ENCODE results near the gene PROZ.

Gene PROZ

DNA sequence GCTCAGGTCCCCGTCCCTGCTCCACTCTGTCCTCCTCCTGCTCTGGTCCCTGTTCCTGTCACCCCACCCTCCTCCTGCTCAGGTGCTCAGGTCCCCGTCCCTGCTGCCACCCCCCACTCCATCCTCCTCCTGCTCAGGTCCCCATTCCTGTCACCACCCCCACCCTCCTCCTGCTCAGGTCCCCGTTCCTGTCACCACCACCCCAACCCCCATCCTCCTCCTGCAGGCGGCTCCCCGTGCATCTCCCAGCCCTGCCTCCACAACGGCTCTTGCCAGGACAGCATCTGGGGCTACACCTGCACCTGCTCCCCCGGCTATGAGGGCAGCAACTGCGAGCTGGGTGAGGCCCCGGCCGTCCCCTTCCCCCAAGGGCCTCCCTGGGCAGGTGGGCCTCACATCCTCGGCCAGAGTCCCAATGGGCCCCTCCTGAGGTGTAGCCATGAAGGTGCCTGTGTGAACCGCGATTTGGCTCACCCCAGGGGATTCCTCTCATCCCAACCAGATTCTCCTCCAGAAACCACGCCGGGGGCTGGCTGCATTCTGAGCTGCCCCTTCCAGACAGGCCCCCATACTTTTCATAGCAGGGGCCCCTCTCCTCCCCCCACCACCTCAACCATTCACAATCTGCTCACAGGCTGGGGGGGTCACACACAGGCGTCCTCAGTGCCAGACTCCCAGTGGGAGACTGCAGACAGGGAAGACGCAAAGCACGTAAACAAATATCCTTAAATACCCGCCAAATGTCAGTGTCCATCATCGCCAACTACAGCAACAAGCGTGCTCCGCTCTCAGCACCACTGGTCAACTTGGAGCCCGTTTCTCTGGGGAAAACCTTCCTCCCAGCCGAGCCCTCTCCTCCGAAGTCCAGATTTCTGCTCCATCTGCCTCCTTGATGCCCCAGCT, 4.6 kb downstream of the PROZ start:
- no peak for DNase-seq

GRCh38 chr13:113164492-113164891, 6.0 kb downstream of the PROZ start:
- no peaks in the 10 kb centered on the region for H3K9me3 ChIP-seq (replicated peaks; ENCODE audit: insufficient read depth, low read length)
- no peak overlapping the region for H3K9ac ChIP-seq (ENCODE audit: low read length)
- no peak overlapping the region for H3K4me3 ChIP-seq (ENCODE audit: low read length)
- no peaks in the 10 kb centered on the region for H3K79me2 ChIP-seq (ENCODE audit: low read length)
- no peak for DNase-seq
- no peak overlapping the region for H3K4me2 ChIP-seq (ENCODE audit: low read depth, low read length)
- TF ChIP-seq EZH2 (optimal IDR thresholded peaks at IDR 0.05; ENCODE audit: low read depth, low read length), result no peak
- no peak for TF ChIP-seq CTCF (IDR thresholded peaks at IDR 0.05; ENCODE audit: low read length)
- TF ChIP-seq EZH2phosphoT487 (IDR thresholded peaks at IDR 0.05; ENCODE audit: low read length), result no peak
- no peaks in the 10 kb centered on the region for H3F3A ChIP-seq (ENCODE audit: insufficient read depth, low read length)
- no peaks in the 10 kb centered on the region for H4K20me1 ChIP-seq (ENCODE audit: insufficient read depth, low read length)
- H3K4me1 ChIP-seq (ENCODE audit: low read length), result no peaks in the 10 kb centered on the region
- H3K27me3 ChIP-seq (replicated peaks; ENCODE audit: insufficient read depth, low read length), result peaks cover 31% of the 10 kb centered on the region
- no peaks in the 10 kb centered on the region for H3K36me3 ChIP-seq (replicated peaks; ENCODE audit: insufficient read depth, low read length)
- H2AFZ ChIP-seq (ENCODE audit: low read length), result no peak overlapping the region
- H3K27ac ChIP-seq (ENCODE audit: low read length), result no peak overlapping the region
- H3K9me2 ChIP-seq (replicated peaks; ENCODE audit: insufficient read depth, low read length), result no peaks in the 10 kb centered on the region

More for the DNA sequence above, 4.6 kb downstream of the PROZ start:
- Histone ChIP-seq H3K4me3 (ENCODE audit: low read length) (no peak overlapping the region), H2AFZ (ENCODE audit: low read length) (no peak overlapping the region), H3K4me2 (ENCODE audit: low read depth, low read length) (no peak overlapping the region), H3K9me2 (replicated peaks; ENCODE audit: insufficient read depth, low read length) (no peaks in the 10 kb centered on the region), H3K27me3 (replicated peaks; ENCODE audit: insufficient read depth, low read length) (peaks cover 44% of the 10 kb centered on the region), H3K9me3 (replicated peaks; ENCODE audit: insufficient read depth, low read length) (no peaks in the 10 kb centered on the region), H3K4me1 (ENCODE audit: low read length) (no peaks in the 10 kb centered on the region), H3K36me3 (replicated peaks; ENCODE audit: insufficient read depth, low read length) (no peaks in the 10 kb centered on the region), H3K9ac (ENCODE audit: low read length) (no peak overlapping the region), H3F3A (ENCODE audit: insufficient read depth, low read length) (no peaks in the 10 kb centered on the region), H3K27ac (ENCODE audit: low read length) (no peak overlapping the region), H4K20me1 (ENCODE audit: insufficient read depth, low read length) (no peaks in the 10 kb centered on the region), H3K79me2 (ENCODE audit: low read length) (no peaks in the 10 kb centered on the region)
- TF ChIP-seq EZH2phosphoT487 (IDR thresholded peaks at IDR 0.05; ENCODE audit: low read length) (no peak), EZH2 (optimal IDR thresholded peaks at IDR 0.05; ENCODE audit: low read depth, low read length) (no peak), CTCF (IDR thresholded peaks at IDR 0.05; ENCODE audit: low read length) (no peak)

- no peaks in the 10 kb centered on the region for H3K79me2 ChIP-seq (ENCODE audit: low read length)
- no peaks in the 10 kb centered on the region for H3K36me3 ChIP-seq (replicated peaks; ENCODE audit: insufficient read depth, low read length)
- H3K27ac ChIP-seq (ENCODE audit: low read length), result no peak overlapping the region
- H4K20me1 ChIP-seq (ENCODE audit: insufficient read depth, low read length), result no peaks in the 10 kb centered on the region
- H3K27me3 ChIP-seq (replicated peaks; ENCODE audit: insufficient read depth, low read length), result peaks cover 13% of the 10 kb centered on the region
- TF ChIP-seq EZH2 (optimal IDR thresholded peaks at IDR 0.05; ENCODE audit: low read depth, low read length) (no peak), EZH2phosphoT487 (IDR thresholded peaks at IDR 0.05; ENCODE audit: low read length) (no peak), CTCF (IDR thresholded peaks at IDR 0.05; ENCODE audit: low read length) (no peak)
- H3K9me3 ChIP-seq (replicated peaks; ENCODE audit: insufficient read depth, low read length), result no peaks in the 10 kb centered on the region
- no peak overlapping the region for H2AFZ ChIP-seq (ENCODE audit: low read length)
- H3K4me3 ChIP-seq (ENCODE audit: low read length), result no peak overlapping the region
- H3F3A ChIP-seq (ENCODE audit: insufficient read depth, low read length), result no peaks in the 10 kb centered on the region
- no peaks in the 10 kb centered on the region for H3K9me2 ChIP-seq (replicated peaks; ENCODE audit: insufficient read depth, low read length)
- H3K9ac ChIP-seq (ENCODE audit: low read length), result no peak overlapping the region
- DNase-seq, result no peak
- H3K4me1 ChIP-seq (ENCODE audit: low read length), result no peaks in the 10 kb centered on the region
- no peak overlapping the region for H3K4me2 ChIP-seq (ENCODE audit: low read depth, low read length)
Measured at GRCh38 chr13:113166266-113166665, 7.8 kb downstream of the PROZ start.

Measured in MM.1S (cell line).